K562 (cell line): Measurements from ENCODE around the gene ZSCAN22. TPM values are rescaled to one million over a fixed set of nuclear protein-coding genes. Genes with fewer than 3 reads are reported as not detected.

ENCODE experiments used
- ERF ChIP-seq: fragments of 450-650 bp; formaldehyde crosslinking; IDR thresholded peaks from 2 replicates; pipeline ENCODE4 v1.4.0; 2020; ENCODE audit warnings: mild to moderate bottlenecking, mixed read lengths
- HMG20A ChIP-seq: fragments of 450-650 bp; formaldehyde crosslinking; conservative IDR thresholded peaks from 2 replicates; pipeline ENCODE4 v1.4.0; 2020; ENCODE audit warnings: mild to moderate bottlenecking, mixed read lengths
- KLF13 ChIP-seq: fragments of 450-650 bp; IDR thresholded peaks from 2 replicates; pipeline ENCODE4 v1.6.1; 2016; ENCODE audit warnings: missing genetic modification characterization, low read depth, mild to moderate bottlenecking, missing compliant biosample characterization, moderate library complexity, borderline replicate concordance
- KLF6 ChIP-seq: fragments of 250-450 bp; sonication (Bioruptor Pico); IDR thresholded peaks from 2 replicates; pipeline ENCODE4 v1.4.0; 2020; ENCODE audit warnings: mild to moderate bottlenecking, moderate library complexity, borderline replicate concordance
- SIN3B ChIP-seq: fragments of 450-650 bp; IDR thresholded peaks from 2 replicates; pipeline ENCODE4 v1.6.1; 2017; ENCODE audit warnings: low read depth, mild to moderate bottlenecking, moderate library complexity
- ZNF444 ChIP-seq: fragments of 250-450 bp; sonication (Bioruptor Pico); IDR thresholded peaks from 2 replicates; pipeline ENCODE4 v1.4.0; 2020; ENCODE audit warnings: mild to moderate bottlenecking, moderate library complexity
- ZSCAN29 ChIP-seq: fragments of 450-650 bp; IDR thresholded peaks from 2 replicates; pipeline ENCODE4 v1.6.1; 2017
- polyA plus RNA-seq, 8 experiments: library from polyadenylated mRNA; depleted of rRNA in 4 of 8; stranded (reverse) in 5 of 8; unstranded in 3 of 8; fragments of >200 nt; fragmentation: Nextera tagmentation in 2 of 8; fragmentation: Illumina TruSeq in 1 of 8; extraction: Ambion mirVana in 2 of 8; extraction: Trizol in 1 of 8; gene quantifications; 2 replicates each; pipeline versions ENCODE4 v1.2.1 to v1.2.3, GENCODE V29; 2011 to 2014; ENCODE audit warnings: inconsistent platforms in 1 of 8, missing spikeins in 1 of 8
- total RNA-seq, 7 experiments: library from RNA; depleted of rRNA in 6 of 7; stranded (reverse); fragments of >200 nt in 6 of 7; fragmentation: Illumina TruSeq in 2 of 7; extraction: Trizol in 2 of 7; gene quantifications; 2 replicates each; pipeline versions ENCODE4 v1.2.1 to v1.2.3, GENCODE V29; 2011 to 2021; ENCODE audit warnings: low replicate concordance in 1 of 7
- TF ChIP-seq, protein P1 (sequence below), 2 experiments: fragments of 450-650 bp; formaldehyde crosslinking in 1 of 2; IDR thresholded peaks; 2 replicates each; pipeline versions ENCODE4 v1.4.0 to v1.6.1; 2014 to 2020; ENCODE audit warnings: mild to moderate bottlenecking in 2 of 2, borderline replicate concordance in 1 of 2, low read depth in 1 of 2
- TF ChIP-seq, protein P2 (sequence below): fragments of 250-450 bp; sonication (Bioruptor Pico); IDR thresholded peaks from 2 replicates; pipeline ENCODE4 v1.5.0; 2021; ENCODE audit warnings: mild to moderate bottlenecking, moderate library complexity
- TF ChIP-seq, protein P3 (sequence below): sonication (generic); formaldehyde crosslinking; IDR thresholded peaks from 2 replicates; pipeline ENCODE4 v1.8.0; 2022; ENCODE audit warnings: mild to moderate bottlenecking, missing genetic modification reagents

The ZSCAN22 gene
- total and polyA plus RNA-seq, 9 of the 15 experiments (the other 6 are each of a cell fraction or from before 2014, with no cell fraction given), result 0.98 to 5.3 (median 3.0) TPM

DNA sequence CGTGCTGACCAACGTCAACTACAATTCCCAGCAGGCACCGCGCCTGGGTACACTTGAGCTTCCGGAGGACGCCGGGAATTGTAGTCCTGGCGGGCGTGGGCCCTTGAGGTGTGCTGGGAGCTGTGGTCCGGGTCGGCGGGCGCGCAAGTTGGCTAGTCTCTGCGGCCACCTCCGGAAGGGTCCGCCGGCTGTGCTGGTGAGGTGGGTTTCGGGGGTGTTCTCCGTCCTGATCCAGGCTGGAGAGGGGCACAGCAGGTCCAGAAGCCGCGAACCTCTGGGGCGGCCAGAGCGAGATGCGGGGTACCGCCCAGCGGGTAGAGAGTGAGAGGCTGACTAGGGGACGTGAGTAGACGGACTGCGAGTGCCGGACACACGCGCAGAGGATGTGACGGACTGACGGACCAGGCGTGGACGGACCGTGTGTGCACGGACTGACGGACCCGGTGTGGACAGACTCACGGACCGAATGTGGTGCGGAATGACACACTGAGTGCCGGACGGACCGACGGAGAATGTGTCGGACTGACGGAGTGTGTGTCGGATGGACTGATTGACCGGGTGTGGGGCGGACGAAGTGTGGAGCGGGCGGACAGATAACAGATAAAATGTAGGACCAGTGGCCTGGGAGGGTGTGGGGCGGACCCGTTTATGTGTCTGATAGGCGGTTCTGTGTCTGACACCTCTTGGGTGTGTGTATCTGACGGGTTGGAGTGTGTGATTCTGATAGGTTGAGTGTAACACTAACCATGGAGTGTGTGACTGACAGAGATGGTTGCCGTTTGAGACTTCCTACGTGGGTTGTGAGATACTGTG lies at the start of gene ZSCAN22 (continued):
- peak; percentile 59; the same call in 1 of the 2 replicates for TF ChIP-seq KLF13 (tag)
- no peak for TF ChIP-seq HMG20A
- TF ChIP-seq, protein P1, sequence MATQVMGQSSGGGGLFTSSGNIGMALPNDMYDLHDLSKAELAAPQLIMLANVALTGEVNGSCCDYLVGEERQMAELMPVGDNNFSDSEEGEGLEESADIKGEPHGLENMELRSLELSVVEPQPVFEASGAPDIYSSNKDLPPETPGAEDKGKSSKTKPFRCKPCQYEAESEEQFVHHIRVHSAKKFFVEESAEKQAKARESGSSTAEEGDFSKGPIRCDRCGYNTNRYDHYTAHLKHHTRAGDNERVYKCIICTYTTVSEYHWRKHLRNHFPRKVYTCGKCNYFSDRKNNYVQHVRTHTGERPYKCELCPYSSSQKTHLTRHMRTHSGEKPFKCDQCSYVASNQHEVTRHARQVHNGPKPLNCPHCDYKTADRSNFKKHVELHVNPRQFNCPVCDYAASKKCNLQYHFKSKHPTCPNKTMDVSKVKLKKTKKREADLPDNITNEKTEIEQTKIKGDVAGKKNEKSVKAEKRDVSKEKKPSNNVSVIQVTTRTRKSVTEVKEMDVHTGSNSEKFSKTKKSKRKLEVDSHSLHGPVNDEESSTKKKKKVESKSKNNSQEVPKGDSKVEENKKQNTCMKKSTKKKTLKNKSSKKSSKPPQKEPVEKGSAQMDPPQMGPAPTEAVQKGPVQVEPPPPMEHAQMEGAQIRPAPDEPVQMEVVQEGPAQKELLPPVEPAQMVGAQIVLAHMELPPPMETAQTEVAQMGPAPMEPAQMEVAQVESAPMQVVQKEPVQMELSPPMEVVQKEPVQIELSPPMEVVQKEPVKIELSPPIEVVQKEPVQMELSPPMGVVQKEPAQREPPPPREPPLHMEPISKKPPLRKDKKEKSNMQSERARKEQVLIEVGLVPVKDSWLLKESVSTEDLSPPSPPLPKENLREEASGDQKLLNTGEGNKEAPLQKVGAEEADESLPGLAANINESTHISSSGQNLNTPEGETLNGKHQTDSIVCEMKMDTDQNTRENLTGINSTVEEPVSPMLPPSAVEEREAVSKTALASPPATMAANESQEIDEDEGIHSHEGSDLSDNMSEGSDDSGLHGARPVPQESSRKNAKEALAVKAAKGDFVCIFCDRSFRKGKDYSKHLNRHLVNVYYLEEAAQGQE (IDR thresholded peaks at IDR 0.05; ENCODE audit: borderline replicate concordance), result no peak
- TF ChIP-seq, protein P1 (CRISPR knock-in tag; IDR thresholded peaks at IDR 0.05; ENCODE audit: low read depth), result peak; percentile 81
- TF ChIP-seq ERF, result peak; percentile 66; the same call in 1 of the 2 replicates
- TF ChIP-seq KLF6 (CRISPR knock-in tag), result no peak
- TF ChIP-seq, protein P2, sequence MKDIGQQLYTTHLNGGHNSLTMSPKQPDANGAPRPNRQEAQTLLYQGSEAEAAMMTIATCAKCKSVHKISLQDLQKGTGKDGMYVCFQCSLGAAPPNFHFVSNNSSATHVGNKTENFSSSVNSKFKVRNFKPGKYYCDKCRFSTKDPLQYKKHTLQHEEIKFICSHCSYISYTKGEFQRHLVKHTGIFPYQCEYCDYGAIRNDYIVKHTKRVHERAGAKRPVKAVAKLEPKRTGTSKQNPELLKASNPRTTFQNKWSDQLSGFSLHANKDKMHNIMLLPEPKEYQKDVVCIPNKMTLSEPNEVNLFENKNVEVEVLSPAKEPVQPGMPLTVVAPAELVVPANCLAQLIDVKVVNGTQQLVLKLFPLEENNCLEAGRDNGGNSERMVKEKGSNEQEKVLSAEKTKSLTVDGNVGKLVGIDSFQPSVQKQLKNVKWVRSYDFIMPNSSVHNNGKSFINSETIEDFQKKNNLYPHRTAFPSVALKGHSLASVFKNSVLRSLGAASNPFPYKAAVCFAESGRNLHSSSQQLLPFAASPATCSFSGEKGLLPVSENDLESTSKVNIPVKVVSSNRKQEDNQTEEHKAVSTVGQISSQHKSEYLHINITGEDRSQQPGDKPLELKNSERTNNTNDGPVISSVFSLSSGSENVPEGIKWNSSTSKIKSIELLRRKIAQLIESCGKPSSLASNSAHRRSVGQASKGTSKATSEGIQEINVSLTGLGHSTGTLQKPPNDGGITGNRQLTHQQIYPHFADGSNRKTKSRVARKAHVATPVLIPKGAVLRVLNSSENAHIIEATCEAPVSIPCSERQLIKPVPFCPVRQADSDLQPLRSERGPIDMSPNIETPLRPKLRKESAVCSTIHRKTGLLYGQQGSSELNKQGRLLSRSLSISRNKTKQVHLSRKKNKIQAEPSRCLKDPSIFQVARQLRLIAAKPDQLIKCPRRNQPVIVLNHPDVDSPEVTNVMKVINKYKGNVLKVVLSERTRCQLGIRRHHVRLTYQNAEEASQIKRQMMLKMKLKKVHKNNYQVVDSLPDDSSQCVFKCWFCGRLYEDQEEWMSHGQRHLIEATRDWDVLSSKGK, result no peak
- TF ChIP-seq ZSCAN29, result peak; percentile 80
- TF ChIP-seq, protein P3, sequence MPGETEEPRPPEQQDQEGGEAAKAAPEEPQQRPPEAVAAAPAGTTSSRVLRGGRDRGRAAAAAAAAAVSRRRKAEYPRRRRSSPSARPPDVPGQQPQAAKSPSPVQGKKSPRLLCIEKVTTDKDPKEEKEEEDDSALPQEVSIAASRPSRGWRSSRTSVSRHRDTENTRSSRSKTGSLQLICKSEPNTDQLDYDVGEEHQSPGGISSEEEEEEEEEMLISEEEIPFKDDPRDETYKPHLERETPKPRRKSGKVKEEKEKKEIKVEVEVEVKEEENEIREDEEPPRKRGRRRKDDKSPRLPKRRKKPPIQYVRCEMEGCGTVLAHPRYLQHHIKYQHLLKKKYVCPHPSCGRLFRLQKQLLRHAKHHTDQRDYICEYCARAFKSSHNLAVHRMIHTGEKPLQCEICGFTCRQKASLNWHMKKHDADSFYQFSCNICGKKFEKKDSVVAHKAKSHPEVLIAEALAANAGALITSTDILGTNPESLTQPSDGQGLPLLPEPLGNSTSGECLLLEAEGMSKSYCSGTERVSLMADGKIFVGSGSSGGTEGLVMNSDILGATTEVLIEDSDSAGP, result 0 out of 2 replicates have a peak, but pooled peaks have one; percentile 81
- no peak for TF ChIP-seq ZNF444 (CRISPR knock-in tag)
- TF ChIP-seq SIN3B, result peak; percentile 95
